ENCODE measurements around the gene SMARCD3. TPM values are rescaled to one million over a fixed set of nuclear protein-coding genes. Genes with fewer than 3 reads are reported as not detected.
A peak's percentile ranks its signal among the peaks of the same experiment; 100 is the strongest.

Gene SMARCD3
- total and polyA plus RNA-seq, 9 of the 15 experiments (the other 6 are each of a cell fraction or from before 2014, with no cell fraction given) = 0.43 to 3.6 (median 2.6) TPM

DNA sequence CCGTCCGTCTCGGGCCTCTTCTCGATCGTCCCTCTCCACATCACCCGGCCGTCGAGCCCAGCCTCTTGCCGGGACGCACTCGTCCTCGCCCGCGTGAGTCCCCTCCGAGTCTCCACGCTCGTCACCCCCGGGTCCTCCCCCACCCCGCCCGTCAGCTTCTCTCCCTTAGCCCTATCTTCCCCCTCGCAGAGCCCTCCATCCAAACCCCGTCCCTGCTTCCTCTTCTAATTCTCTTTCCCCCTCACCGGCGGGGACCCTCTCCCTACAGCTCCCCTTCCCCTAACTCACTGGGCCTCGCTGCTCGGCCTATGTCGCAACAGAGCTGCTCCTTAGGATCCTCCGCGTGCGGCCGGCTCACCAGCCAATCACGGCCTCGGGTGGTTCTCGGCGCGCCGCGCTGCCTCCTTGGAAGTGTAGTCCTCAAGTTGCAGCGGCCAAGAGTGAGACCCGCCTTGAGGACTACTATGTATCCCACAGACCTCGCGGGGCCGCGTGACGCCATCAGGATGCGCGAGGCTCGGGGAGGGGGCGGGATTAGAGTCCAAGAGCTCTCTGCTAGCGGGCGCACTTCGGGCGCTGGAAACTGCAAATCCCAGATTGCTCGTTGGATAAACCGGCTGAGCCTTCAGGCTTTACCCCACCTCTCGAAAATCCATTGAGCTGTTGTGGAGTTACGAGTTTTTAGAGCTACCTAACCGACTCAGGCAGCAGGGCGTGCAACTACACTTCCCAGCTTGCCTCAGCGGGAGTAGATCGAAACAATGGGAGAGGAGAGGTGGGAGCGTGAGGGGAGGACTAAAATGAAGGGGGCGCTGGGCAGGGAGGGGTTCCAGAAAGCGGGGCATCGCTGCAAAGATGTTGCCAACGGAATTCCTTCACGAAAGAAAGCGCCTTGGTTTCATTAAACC lies 21.4 kb downstream of the SMARCD3 start, which contains the start of gene ABCF2 (continued):
- TF ChIP-seq, protein P1, sequence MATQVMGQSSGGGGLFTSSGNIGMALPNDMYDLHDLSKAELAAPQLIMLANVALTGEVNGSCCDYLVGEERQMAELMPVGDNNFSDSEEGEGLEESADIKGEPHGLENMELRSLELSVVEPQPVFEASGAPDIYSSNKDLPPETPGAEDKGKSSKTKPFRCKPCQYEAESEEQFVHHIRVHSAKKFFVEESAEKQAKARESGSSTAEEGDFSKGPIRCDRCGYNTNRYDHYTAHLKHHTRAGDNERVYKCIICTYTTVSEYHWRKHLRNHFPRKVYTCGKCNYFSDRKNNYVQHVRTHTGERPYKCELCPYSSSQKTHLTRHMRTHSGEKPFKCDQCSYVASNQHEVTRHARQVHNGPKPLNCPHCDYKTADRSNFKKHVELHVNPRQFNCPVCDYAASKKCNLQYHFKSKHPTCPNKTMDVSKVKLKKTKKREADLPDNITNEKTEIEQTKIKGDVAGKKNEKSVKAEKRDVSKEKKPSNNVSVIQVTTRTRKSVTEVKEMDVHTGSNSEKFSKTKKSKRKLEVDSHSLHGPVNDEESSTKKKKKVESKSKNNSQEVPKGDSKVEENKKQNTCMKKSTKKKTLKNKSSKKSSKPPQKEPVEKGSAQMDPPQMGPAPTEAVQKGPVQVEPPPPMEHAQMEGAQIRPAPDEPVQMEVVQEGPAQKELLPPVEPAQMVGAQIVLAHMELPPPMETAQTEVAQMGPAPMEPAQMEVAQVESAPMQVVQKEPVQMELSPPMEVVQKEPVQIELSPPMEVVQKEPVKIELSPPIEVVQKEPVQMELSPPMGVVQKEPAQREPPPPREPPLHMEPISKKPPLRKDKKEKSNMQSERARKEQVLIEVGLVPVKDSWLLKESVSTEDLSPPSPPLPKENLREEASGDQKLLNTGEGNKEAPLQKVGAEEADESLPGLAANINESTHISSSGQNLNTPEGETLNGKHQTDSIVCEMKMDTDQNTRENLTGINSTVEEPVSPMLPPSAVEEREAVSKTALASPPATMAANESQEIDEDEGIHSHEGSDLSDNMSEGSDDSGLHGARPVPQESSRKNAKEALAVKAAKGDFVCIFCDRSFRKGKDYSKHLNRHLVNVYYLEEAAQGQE (IDR thresholded peaks at IDR 0.05; ENCODE audit: borderline replicate concordance) = no peak
- TF ChIP-seq, protein P1 (CRISPR knock-in tag; IDR thresholded peaks at IDR 0.05; ENCODE audit: low read depth) = peak; percentile 39
- TF ChIP-seq NR2C2 (CRISPR knock-in tag; IDR thresholded peaks at IDR 0.05) = no peak
- peak; percentile 92 for TF ChIP-seq NR2C2 (tag; IDR thresholded peaks at IDR 0.05)
- peak; percentile 42; the same call in 1 of the 2 replicates for TF ChIP-seq SMAD3 (CRISPR knock-in tag; conservative IDR thresholded peaks at IDR 0.05)
- TF ChIP-seq SMARCE1 (IDR thresholded peaks at IDR 0.05) = peak; percentile 15; the same call in 1 of the 2 replicates
- TF ChIP-seq, protein P2, sequence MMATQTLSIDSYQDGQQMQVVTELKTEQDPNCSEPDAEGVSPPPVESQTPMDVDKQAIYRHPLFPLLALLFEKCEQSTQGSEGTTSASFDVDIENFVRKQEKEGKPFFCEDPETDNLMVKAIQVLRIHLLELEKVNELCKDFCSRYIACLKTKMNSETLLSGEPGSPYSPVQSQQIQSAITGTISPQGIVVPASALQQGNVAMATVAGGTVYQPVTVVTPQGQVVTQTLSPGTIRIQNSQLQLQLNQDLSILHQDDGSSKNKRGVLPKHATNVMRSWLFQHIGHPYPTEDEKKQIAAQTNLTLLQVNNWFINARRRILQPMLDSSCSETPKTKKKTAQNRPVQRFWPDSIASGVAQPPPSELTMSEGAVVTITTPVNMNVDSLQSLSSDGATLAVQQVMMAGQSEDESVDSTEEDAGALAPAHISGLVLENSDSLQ (IDR thresholded peaks at IDR 0.05) = peak; percentile 84

Data from K562 (cell line).